DMS 273 treated with DMSO at 0.1 percent for 48 hours (cell line): ENCODE measurements around the gene DRD3.

Source experiments
- DNase-seq: peaks from one replicate; lab custom pipeline; 2025; lab: John Stamatoyannopoulos, UW

Gene DRD3

GRCh38 chr3:114120211-114120610 lies 58.6 kb downstream of the DRD3 start:
- DNase-seq = no peak

GRCh38 chr3:114119776-114120175 lies 59.1 kb downstream of the DRD3 start:
- no peak for DNase-seq

GRCh38 chr3:114115143-114115542 lies 63.7 kb downstream of the DRD3 start:
- no peak for DNase-seq

GRCh38 chr3:114114719-114115118 lies 64.1 kb downstream of the DRD3 start:
- DNase-seq = no peak

GRCh38 chr3:114112696-114113095 lies 66.2 kb downstream of the DRD3 start:
- no peak for DNase-seq

- no peak for DNase-seq
Measured at GRCh38 chr3:114111060-114111770, 67.6 kb downstream of the DRD3 start.

GRCh38 chr3:114110439-114110838 lies 68.4 kb downstream of the DRD3 start:
- DNase-seq = no peak

GRCh38 chr3:114108137-114108536 lies 70.7 kb downstream of the DRD3 start:
- no peak for DNase-seq

- no peak for DNase-seq
Measured at GRCh38 chr3:114104414-114104813, 74.4 kb downstream of the DRD3 start.

GRCh38 chr3:114103858-114104257 lies 75.0 kb downstream of the DRD3 start:
- DNase-seq = no peak

- DNase-seq = no peak
Measured at GRCh38 chr3:114103181-114103580, 75.7 kb downstream of the DRD3 start.

- no peak for DNase-seq
Measured at GRCh38 chr3:114101101-114101500, 77.8 kb downstream of the DRD3 start.

GRCh38 chr3:114095796-114096195 lies 83.1 kb downstream of the DRD3 start:
- no peak for DNase-seq

GRCh38 chr3:114093596-114093995 lies 85.3 kb downstream of the DRD3 start:
- DNase-seq = no peak

GRCh38 chr3:114093016-114093380 lies 85.9 kb downstream of the DRD3 start:
- no peak for DNase-seq

GRCh38 chr3:114092151-114093015 lies 86.5 kb downstream of the DRD3 start:
- no peak for DNase-seq

GRCh38 chr3:114089675-114090074 lies 89.2 kb downstream of the DRD3 start:
- DNase-seq = no peak

GRCh38 chr3:114086356-114086755 lies 92.5 kb downstream of the DRD3 start:
- no peak for DNase-seq

- DNase-seq = no peak
Measured at GRCh38 chr3:114083112-114083511, 95.7 kb downstream of the DRD3 start.

GRCh38 chr3:114081037-114081436 lies 97.8 kb downstream of the DRD3 start:
- DNase-seq = no peak

- DNase-seq = no peak
Measured at GRCh38 chr3:114080201-114080600, 98.7 kb downstream of the DRD3 start.

- DNase-seq = no peak
Measured at GRCh38 chr3:114079761-114080160, 99.1 kb downstream of the DRD3 start.

GRCh38 chr3:114078126-114078525 lies 100.7 kb downstream of the DRD3 start:
- no peak for DNase-seq
